ENCODE measurements around the gene COL8A1.

Gene COL8A1

GRCh38 chr3:99760629-99761028 is 122.2 kb downstream of the COL8A1 start:
- no peak for DNase-seq (ENCODE audit: low read depth in 2 of 2)

- DNase-seq (ENCODE audit: low read depth in 2 of 2): no peak
Observed at GRCh38 chr3:99761415-99762165, 123.2 kb downstream of the COL8A1 start.

- DNase-seq (ENCODE audit: low read depth in 2 of 2): no peak
Observed at GRCh38 chr3:99762901-99763300, 124.5 kb downstream of the COL8A1 start.

GRCh38 chr3:99764377-99764776 is 126.0 kb downstream of the COL8A1 start:
- DNase-seq (ENCODE audit: low read depth in 2 of 2): no peak

GRCh38 chr3:99765042-99765942 is 126.9 kb downstream of the COL8A1 start:
- DNase-seq (ENCODE audit: low read depth in 2 of 2): no peak

GRCh38 chr3:99767291-99767690 is 128.9 kb downstream of the COL8A1 start:
- no peak for DNase-seq (ENCODE audit: low read depth in 2 of 2)

GRCh38 chr3:99768126-99768525 is 129.7 kb downstream of the COL8A1 start:
- DNase-seq (ENCODE audit: low read depth in 2 of 2): no peak

GRCh38 chr3:99768808-99769501 is 130.6 kb downstream of the COL8A1 start:
- no peak for DNase-seq (ENCODE audit: low read depth in 2 of 2)

GRCh38 chr3:99772171-99772570 is 133.8 kb downstream of the COL8A1 start:
- DNase-seq (ENCODE audit: low read depth in 2 of 2): no peak

- no peak for DNase-seq (ENCODE audit: low read depth in 2 of 2)
Observed at GRCh38 chr3:99772671-99773070, 134.3 kb downstream of the COL8A1 start.

- no peak for DNase-seq (ENCODE audit: low read depth in 2 of 2)
Observed at GRCh38 chr3:99774467-99774866, 136.1 kb downstream of the COL8A1 start.

- DNase-seq (ENCODE audit: low read depth in 2 of 2): no peak
Observed at GRCh38 chr3:99776516-99777209, 138.3 kb downstream of the COL8A1 start.

GRCh38 chr3:99777210-99777549 is 138.8 kb downstream of the COL8A1 start:
- no peak for DNase-seq (ENCODE audit: low read depth in 2 of 2)

GRCh38 chr3:99777708-99778107 is 139.3 kb downstream of the COL8A1 start:
- DNase-seq (ENCODE audit: low read depth in 2 of 2): no peak

- DNase-seq (ENCODE audit: low read depth in 2 of 2): no peak
Observed at GRCh38 chr3:99780749-99781148, 142.4 kb downstream of the COL8A1 start.

- no peak for DNase-seq (ENCODE audit: low read depth in 2 of 2)
Observed at GRCh38 chr3:99781761-99782160, 143.4 kb downstream of the COL8A1 start.

- DNase-seq (ENCODE audit: low read depth in 2 of 2): no peak
Observed at GRCh38 chr3:99783011-99783573, 144.7 kb downstream of the COL8A1 start.

GRCh38 chr3:99789011-99789721 is 150.8 kb downstream of the COL8A1 start:
- peak in 1 of 2 donors; percentile 2 for DNase-seq (ENCODE audit: low read depth in 2 of 2)

GRCh38 chr3:99794485-99794884 is 156.1 kb downstream of the COL8A1 start:
- no peak for DNase-seq (ENCODE audit: low read depth in 2 of 2)

GRCh38 chr3:99795573-99795972 is 157.2 kb downstream of the COL8A1 start:
- DNase-seq (ENCODE audit: low read depth in 2 of 2): no peak

GRCh38 chr3:99799422-99799821 is 161.0 kb downstream of the COL8A1 start:
- no peak for DNase-seq (ENCODE audit: low read depth in 2 of 2)
